H9 (cell line): ENCODE results near the gene UPF2. TPM values are rescaled to one million over a fixed set of nuclear protein-coding genes. Genes with fewer than 3 reads are reported as not detected.

Experiments used
- DNase-seq: peaks from one replicate; pipeline ENCODE4 v3.0.0-alpha.2; 2017
- H2AFZ ChIP-seq: one replicate; pipeline ENCODE4 v1.6.1; 2013; ENCODE audit warnings: mild to moderate bottlenecking, low read length, control low read depth, moderate library complexity
- H2AK5ac ChIP-seq: 2 replicates; pipeline ENCODE4 v1.6.1; 2013; ENCODE audit warnings: low read length, control low read depth, mixed read lengths; ENCODE audit not compliant: insufficient read length
- H2BK120ac ChIP-seq: one replicate; pipeline ENCODE4 v1.6.1; 2013; ENCODE audit warnings: low read depth, mild to moderate bottlenecking, low read length, control low read depth, inconsistent platforms; ENCODE audit not compliant: poor library complexity, severe bottlenecking
- H2BK12ac ChIP-seq: 2 replicates; pipeline ENCODE4 v1.6.1; 2013; ENCODE audit warnings: low read length, control low read depth, mixed read lengths, low read depth; ENCODE audit not compliant: insufficient read length
- H2BK15ac ChIP-seq: 2 replicates; pipeline ENCODE4 v1.6.1; 2013; ENCODE audit warnings: low read depth, low read length, control low read depth
- H2BK20ac ChIP-seq: one replicate; pipeline ENCODE4 v1.6.1; 2013; ENCODE audit warnings: low read depth, mild to moderate bottlenecking, low read length, control low read depth, inconsistent platforms; ENCODE audit not compliant: poor library complexity, severe bottlenecking
- H2BK5ac ChIP-seq: 2 replicates; pipeline ENCODE4 v1.6.1; 2013; ENCODE audit warnings: low read length, control low read depth, mixed read lengths; ENCODE audit not compliant: insufficient read length
- H3K14ac ChIP-seq: 2 replicates; pipeline ENCODE4 v1.6.1; 2013; ENCODE audit warnings: low read length, control low read depth; ENCODE audit not compliant: insufficient read depth
- H3K18ac ChIP-seq: 2 replicates; pipeline ENCODE4 v1.6.1; 2013; ENCODE audit warnings: low read depth, mild to moderate bottlenecking, mixed read lengths, low read length, control low read depth; ENCODE audit not compliant: insufficient read length
- H3K23ac ChIP-seq: 2 replicates; pipeline ENCODE4 v1.6.1; 2013; ENCODE audit warnings: low read length, control low read depth, mixed read lengths, low read depth; ENCODE audit not compliant: insufficient read length
- H3K23me2 ChIP-seq: 2 replicates; pipeline ENCODE4 v1.6.1; 2013; ENCODE audit warnings: low read depth, mild to moderate bottlenecking, mixed read lengths, low read length, control low read depth; ENCODE audit not compliant: insufficient read length, poor library complexity, severe bottlenecking
- H3K27ac ChIP-seq: 2 replicates; pipeline ENCODE4 v1.5.1; 2013; ENCODE audit warnings: low read length, control low read depth, mixed read lengths, low read depth; ENCODE audit not compliant: insufficient read length
- H3K27me3 ChIP-seq: 2 replicates; pipeline ENCODE4 v1.6.1; 2013; ENCODE audit warnings: low read length, control low read depth, inconsistent platforms; ENCODE audit not compliant: insufficient read depth
- H3K4ac ChIP-seq: 2 replicates; pipeline ENCODE4 v1.6.1; 2013; ENCODE audit warnings: low read depth, mild to moderate bottlenecking, control low read depth, inconsistent platforms, low read length, moderate library complexity
- H3K4me1 ChIP-seq: 2 replicates; pipeline ENCODE4 v1.6.1; 2013; ENCODE audit warnings: low read length, control low read depth, inconsistent platforms; ENCODE audit not compliant: insufficient read depth
- H3K4me2 ChIP-seq: 2 replicates; pipeline ENCODE4 v1.6.1; 2013; ENCODE audit warnings: low read length, control low read depth, mixed read lengths; ENCODE audit not compliant: insufficient read length, insufficient read depth
- H3K56ac ChIP-seq: 2 replicates; pipeline ENCODE4 v1.6.1; 2013; ENCODE audit warnings: low read depth, mild to moderate bottlenecking, mixed read lengths, low read length, control low read depth; ENCODE audit not compliant: insufficient read length
- H3K79me1 ChIP-seq: 2 replicates; pipeline ENCODE4 v1.6.1; 2013; ENCODE audit warnings: low read depth, mild to moderate bottlenecking, moderate library complexity, low read length, control low read depth, inconsistent platforms; ENCODE audit not compliant: insufficient read depth, poor library complexity, severe bottlenecking
- H3K79me2 ChIP-seq: 2 replicates; pipeline ENCODE4 v1.6.1; 2013; ENCODE audit warnings: low read length, control low read depth, inconsistent platforms; ENCODE audit not compliant: insufficient read depth
- H3K9ac ChIP-seq: 2 replicates; pipeline ENCODE4 v1.6.1; 2013; ENCODE audit warnings: low read length, control low read depth, mixed read lengths; ENCODE audit not compliant: insufficient read length; ENCODE audit errors: extremely low read depth
- H3K9me3 ChIP-seq: one replicate; pipeline ENCODE4 v1.6.1; 2013; ENCODE audit warnings: low read depth, low read length, inconsistent platforms; ENCODE audit not compliant: control insufficient read depth
- H3T11ph ChIP-seq: one replicate; pipeline ENCODE4 v1.6.1; 2013; ENCODE audit warnings: mild to moderate bottlenecking, low read length, control low read depth, inconsistent platforms
- H4K20me1 ChIP-seq: one replicate; pipeline ENCODE4 v1.6.1; 2013; ENCODE audit not compliant: control insufficient read depth, insufficient read length, insufficient read depth
- H4K5ac ChIP-seq: 2 replicates; pipeline ENCODE4 v1.6.1; 2013; ENCODE audit warnings: low read depth, mild to moderate bottlenecking, mixed read lengths, low read length, control low read depth; ENCODE audit not compliant: insufficient read length
- H4K8ac ChIP-seq: replicated peaks from 2 replicates; pipeline ENCODE4 v1.6.1; 2013; ENCODE audit warnings: low read length, control low read depth, mixed read lengths, low read depth; ENCODE audit not compliant: insufficient read length
- H4K91ac ChIP-seq: 2 replicates; pipeline ENCODE4 v1.6.1; 2013; ENCODE audit warnings: low read depth, mild to moderate bottlenecking, moderate library complexity, mixed read lengths, low read length, control low read depth; ENCODE audit not compliant: insufficient read length
- H3K27ac Mint-ChIP-seq, 3 experiments: 2 replicates in 2 of 3; 3 replicates in 1 of 3; pipeline ENCODE4 v1.8.0; 2020 to 2021; ENCODE audit warnings: mixed read lengths in 3 of 3, mild to moderate bottlenecking in 1 of 3, moderate library complexity in 1 of 3
- H3K27me3 Mint-ChIP-seq: 2 replicates; pipeline ENCODE4 v1.8.0; 2021; ENCODE audit warnings: low read depth, mild to moderate bottlenecking, moderate library complexity, mixed read lengths
- H3K36me3 Mint-ChIP-seq, 3 experiments: 2 replicates in 2 of 3; 3 replicates in 1 of 3; pipeline ENCODE4 v1.8.0; 2020 to 2021; ENCODE audit warnings: low read depth in 3 of 3, mixed read lengths in 3 of 3; ENCODE audit not compliant: insufficient read depth in 1 of 3
- H3K4me1 Mint-ChIP-seq, 2 experiments: 2 replicates each; pipeline ENCODE4 v1.8.0; 2020; ENCODE audit warnings: mixed read lengths in 2 of 2
- H3K4me3 Mint-ChIP-seq, 2 experiments: 2 replicates in 1 of 2; 3 replicates in 1 of 2; pipeline ENCODE4 v1.8.0; 2020 to 2021; ENCODE audit warnings: mild to moderate bottlenecking in 2 of 2, mixed read lengths in 2 of 2, moderate library complexity in 1 of 2
- H3K9me3 Mint-ChIP-seq, 2 experiments: 2 replicates in 1 of 2; 3 replicates in 1 of 2; pipeline ENCODE4 v1.8.0; 2020; ENCODE audit warnings: mild to moderate bottlenecking in 2 of 2, mixed read lengths in 2 of 2, moderate library complexity in 1 of 2
- WGBS: extraction: QIAGEN DNeasy Blood & Tissue Kit; methylation state at CpG from one replicate; pipeline ENCODE4 v1.1.7; 2013; ENCODE audit warnings: missing lambda C conversion rate, low lambda C conversion rate, mixed read lengths; ENCODE audit not compliant: insufficient read length; ENCODE audit errors: extremely low coverage; 5-methylcytosine and 5-hydroxymethylcytosine counted together
- total RNA-seq: library from RNA; stranded (reverse); gene quantifications from 2 replicates; pipeline ENCODE4 v1.2.1, GENCODE V29; 2021
- TF ChIP-seq, protein P1 (sequence below): fragments of 200-600 bp; sonication (generic); conservative IDR thresholded peaks from 3 replicates; pipeline ENCODE4 v1.8.0; 2021; ENCODE audit warnings: antibody characterized with exemption, mild to moderate bottlenecking

Gene UPF2
- total RNA-seq, 1 experiment from 2014 or later, result 34.1 TPM

DNA sequence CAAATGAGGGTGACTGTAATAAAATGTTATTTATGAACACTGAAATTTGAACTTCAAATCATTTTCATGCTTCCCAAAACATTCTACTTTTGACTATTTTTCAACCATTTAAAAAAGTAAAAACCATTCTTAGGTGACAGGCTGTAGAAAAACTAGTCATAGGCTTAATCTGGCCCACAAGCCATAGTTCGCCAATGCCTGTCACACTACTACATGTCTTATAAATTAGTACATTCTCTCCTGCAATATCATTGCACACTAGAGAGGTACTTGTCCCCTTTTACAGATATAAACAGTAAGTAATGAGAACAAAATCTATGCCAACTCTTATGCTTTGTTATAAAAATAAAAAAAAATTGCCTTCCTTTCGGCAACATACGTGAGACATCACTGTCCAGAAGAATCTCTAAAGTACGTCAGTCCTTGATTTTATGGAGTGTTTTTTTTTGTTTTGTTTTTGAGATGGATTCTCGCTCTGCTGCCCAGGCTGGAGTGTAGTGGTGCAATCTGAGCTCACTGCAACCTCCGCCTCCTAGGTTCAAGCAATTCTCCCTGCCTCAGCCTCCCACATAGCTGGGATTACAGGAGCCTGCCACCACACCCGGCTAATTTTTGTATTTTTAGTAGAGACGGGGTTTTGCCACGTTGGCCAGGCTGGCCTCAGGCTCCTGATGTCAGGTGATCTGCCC is 23.2 kb downstream of the UPF2 start:
- Histone ChIP-seq H3K23ac (no peak overlapping the region), H3K4me2 (no peak overlapping the region), H2BK5ac (no peak overlapping the region), H3K27ac (no peak overlapping the region), H3K4me1 (no peaks in the 10 kb centered on the region), H2BK12ac (no peak overlapping the region), H4K8ac (no peak overlapping the region), H2AK5ac (no peak overlapping the region), H2AFZ (no peak overlapping the region), H2BK20ac (no peak overlapping the region), H3K79me1 (no peaks in the 10 kb centered on the region), H3K18ac (no peak overlapping the region), H3K9ac (no peak overlapping the region), H3K23me2 (no peaks in the 10 kb centered on the region), H3K14ac (no peak overlapping the region), H3K79me2 (no peaks in the 10 kb centered on the region; the same call in 1 of the 2 replicates), H2BK15ac (no peak overlapping the region), H2BK120ac (no peak overlapping the region), H3K9me3 (no peaks in the 10 kb centered on the region), H3T11ph (no peak overlapping the region), H4K5ac (no peak overlapping the region), H3K27me3 (no peaks in the 10 kb centered on the region), H3K56ac (no peak overlapping the region), H3K4ac (no peak overlapping the region), H4K91ac (no peak overlapping the region), H4K20me1 (no peaks in the 10 kb centered on the region)
- H3K36me3 Mint-ChIP-seq, result peaks cover 3 to 8% (median 4%) of the 10 kb centered on the region in 3 experiments; a peak in 5 of 7 replicates
- no peaks in the 10 kb centered on the region for H3K27me3 Mint-ChIP-seq
- no peak for DNase-seq
- H3K4me1 Mint-ChIP-seq, result no peaks in the 10 kb centered on the region
- H3K27ac Mint-ChIP-seq, result no peak overlapping the region
- H3K9me3 Mint-ChIP-seq, result no peaks in the 10 kb centered on the region
- no CpG with 5 or more reads among the region's 9 CpGs for WGBS
- TF ChIP-seq, protein P1, sequence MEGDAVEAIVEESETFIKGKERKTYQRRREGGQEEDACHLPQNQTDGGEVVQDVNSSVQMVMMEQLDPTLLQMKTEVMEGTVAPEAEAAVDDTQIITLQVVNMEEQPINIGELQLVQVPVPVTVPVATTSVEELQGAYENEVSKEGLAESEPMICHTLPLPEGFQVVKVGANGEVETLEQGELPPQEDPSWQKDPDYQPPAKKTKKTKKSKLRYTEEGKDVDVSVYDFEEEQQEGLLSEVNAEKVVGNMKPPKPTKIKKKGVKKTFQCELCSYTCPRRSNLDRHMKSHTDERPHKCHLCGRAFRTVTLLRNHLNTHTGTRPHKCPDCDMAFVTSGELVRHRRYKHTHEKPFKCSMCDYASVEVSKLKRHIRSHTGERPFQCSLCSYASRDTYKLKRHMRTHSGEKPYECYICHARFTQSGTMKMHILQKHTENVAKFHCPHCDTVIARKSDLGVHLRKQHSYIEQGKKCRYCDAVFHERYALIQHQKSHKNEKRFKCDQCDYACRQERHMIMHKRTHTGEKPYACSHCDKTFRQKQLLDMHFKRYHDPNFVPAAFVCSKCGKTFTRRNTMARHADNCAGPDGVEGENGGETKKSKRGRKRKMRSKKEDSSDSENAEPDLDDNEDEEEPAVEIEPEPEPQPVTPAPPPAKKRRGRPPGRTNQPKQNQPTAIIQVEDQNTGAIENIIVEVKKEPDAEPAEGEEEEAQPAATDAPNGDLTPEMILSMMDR, result no peak
- no peak overlapping the region for H3K4me3 Mint-ChIP-seq
